Left ventricle myocardium inferior (tissue), 1 donor: ENCODE data around the gene HCK. TPM values are rescaled to one million over a fixed set of nuclear protein-coding genes. Genes with fewer than 3 reads are reported as not detected.
A peak's percentile ranks its signal among the peaks of the same experiment; 100 is the strongest.

Experiments used
- DNase-seq: peaks from one replicate; pipeline ENCODE4 v3.0.0-alpha.2; 2020
- H3K27ac ChIP-seq: fragments of 200-600 bp; replicated peaks from 2 replicates; pipeline ENCODE4 v1.8.0; 2021
- H3K27me3 ChIP-seq: fragments of 200-600 bp; 2 replicates; pipeline ENCODE4 v1.8.0; 2021; ENCODE audit warnings: low read depth
- H3K36me3 ChIP-seq: fragments of 200-600 bp; 2 replicates; pipeline ENCODE4 v1.8.0; 2021
- H3K4me1 ChIP-seq: fragments of 200-600 bp; 2 replicates; pipeline ENCODE4 v1.8.0; 2021
- H3K4me3 ChIP-seq: fragments of 200-600 bp; 2 replicates; pipeline ENCODE4 v1.8.0; 2021; ENCODE audit warnings: mild to moderate bottlenecking, moderate library complexity
- H3K9me3 ChIP-seq: fragments of 200-600 bp; replicated peaks from 2 replicates; pipeline ENCODE4 v1.8.0; 2021
- CTCF ChIP-seq: fragments of 200-600 bp; IDR thresholded peaks from 2 replicates; pipeline ENCODE4 v1.8.0; 2021; ENCODE audit warnings: antibody characterized with exemption, mild to moderate bottlenecking, borderline replicate concordance
- intact Hi-C: fragments of 100-400 bp; cut with micrococcal nuclease; formaldehyde crosslinking; loops from one replicate; pipeline ENCODE4 v1.11.0; 2022
- total RNA-seq: library from RNA; stranded (reverse); fragmentation: NEBNext Ultra II Directional; extraction: Animal tissue kit (Norgen Biotek cat#: 25700); gene quantifications from one replicate; pipeline ENCODE4 v1.2.1, GENCODE V29; 2021
- donor health status: DM: no; HTN: yes; CAD: no; lungs with severe emphysema.

Gene HCK
- total RNA-seq, 1 donor from 2014 or later: 4.3 TPM

GRCh38 chr20:32013326-32013725 is 38.7 kb upstream of the HCK start:
- TF ChIP-seq CTCF: no peak
- Histone ChIP-seq H3K4me1 (peaks cover 54% of the 10 kb centered on the region), H3K27ac (peak overlapping the region; percentile 89), H3K4me3 (peak overlapping the region; percentile 66), H3K27me3 (peaks cover 61% of the 10 kb centered on the region), H3K9me3 (no peaks in the 10 kb centered on the region), H3K36me3 (no peaks in the 10 kb centered on the region)
- no peak for DNase-seq
- intact Hi-C loops: no loop called here

- Histone ChIP-seq H3K4me1 (peaks cover 53% of the 10 kb centered on the region), H3K36me3 (no peaks in the 10 kb centered on the region), H3K4me3 (no peak overlapping the region), H3K9me3 (no peaks in the 10 kb centered on the region), H3K27ac (peak overlapping the region; percentile 0), H3K27me3 (peaks cover 82% of the 10 kb centered on the region)
- TF ChIP-seq CTCF: no peak
- no peak for DNase-seq
- intact Hi-C loops: no loop called here
These were observed 34.3 kb upstream of the HCK start for GRCh38 chr20:32017711-32018251.

- DNase-seq: peak; percentile 58
- Histone ChIP-seq H3K4me1 (peaks cover 53% of the 10 kb centered on the region), H3K27me3 (peaks cover 89% of the 10 kb centered on the region), H3K27ac (peak overlapping the region; percentile 76), H3K9me3 (no peaks in the 10 kb centered on the region), H3K36me3 (no peaks in the 10 kb centered on the region), H3K4me3 (peak overlapping the region; percentile 68)
- no peak for TF ChIP-seq CTCF
- intact Hi-C loops: no loop called here
These were observed 33.5 kb upstream of the HCK start for GRCh38 chr20:32018269-32019155.

GRCh38 chr20:32019156-32019510 is 32.9 kb upstream of the HCK start:
- Histone ChIP-seq H3K36me3 (no peaks in the 10 kb centered on the region), H3K4me1 (peaks cover 46% of the 10 kb centered on the region), H3K4me3 (peak overlapping the region; percentile 68), H3K27me3 (peaks cover 91% of the 10 kb centered on the region), H3K27ac (peak overlapping the region; percentile 76), H3K9me3 (no peaks in the 10 kb centered on the region)
- TF ChIP-seq CTCF: no peak
- intact Hi-C loops: no loop called here
- DNase-seq: no peak

GRCh38 chr20:32019563-32020463 is 32.2 kb upstream of the HCK start:
- Histone ChIP-seq H3K27ac (peak overlapping the region; percentile 76), H3K27me3 (peaks cover 88% of the 10 kb centered on the region), H3K4me3 (peak overlapping the region; percentile 68), H3K36me3 (peaks cover 2% of the 10 kb centered on the region), H3K4me1 (peaks cover 41% of the 10 kb centered on the region), H3K9me3 (no peaks in the 10 kb centered on the region)
- no peak for DNase-seq
- intact Hi-C loops: no loop called here
- no peak for TF ChIP-seq CTCF
